Upper lobe of right lung (tissue), 1 donor: Measurements from ENCODE around the gene NPC2. TPM values are rescaled to one million over a fixed set of nuclear protein-coding genes. Genes with fewer than 3 reads are reported as not detected.

Experiments
- ATAC-seq: fragments of 200-7000 bp; cut with Tn5 transposase; one replicate; pipeline ENCODE4 v1.9.1; 2020; ENCODE audit warnings: mild to moderate bottlenecking, moderate library complexity
- DNase-seq: peaks from one replicate; pipeline ENCODE4 v3.0.0-alpha.2; 2020
- H3K27ac ChIP-seq: fragments of 200-600 bp; one replicate; pipeline ENCODE4 v1.8.0; 2022
- H3K27me3 ChIP-seq: fragments of 200-600 bp; one replicate; pipeline ENCODE4 v1.8.0; 2022; ENCODE audit warnings: mild to moderate bottlenecking
- H3K36me3 ChIP-seq: fragments of 200-600 bp; one replicate; pipeline ENCODE4 v1.8.0; 2022
- H3K4me1 ChIP-seq: fragments of 200-600 bp; one replicate; pipeline ENCODE4 v1.8.0; 2022
- H3K4me3 ChIP-seq: fragments of 200-600 bp; one replicate; pipeline ENCODE4 v1.8.0; 2022; ENCODE audit warnings: mild to moderate bottlenecking
- H3K9me3 ChIP-seq: fragments of 200-600 bp; one replicate; pipeline ENCODE4 v1.8.0; 2022
- CTCF ChIP-seq: fragments of 200-600 bp; IDR thresholded peaks from one replicate; pipeline ENCODE4 v1.8.0; 2022; ENCODE audit warnings: antibody characterized with exemption
- intact Hi-C: fragments of 100-400 bp; cut with DNase I; formaldehyde crosslinking; loops from one replicate; pipeline ENCODE4 v1.11.0; 2022
- total RNA-seq: library from RNA; stranded (reverse); fragmentation: NEBNext Ultra II Directional; extraction: Animal tissue kit (Norgen Biotek cat#: 25700); gene quantifications from one replicate; pipeline ENCODE4 v1.2.1, GENCODE V29; 2021
- donor health status: DM: no; HTN: yes; CAD: no; lungs with severe emphysema.

Gene NPC2
- total RNA-seq, 1 donor from 2014 or later: 849 TPM

GRCh38 chr14:74501135-74501614, 8.1 kb upstream of the NPC2 start:
- H3K4me1 ChIP-seq: no peaks in the 10 kb centered on the region
- H3K27ac ChIP-seq: no peak overlapping the region
- peaks cover 2% of the 10 kb centered on the region for H3K36me3 ChIP-seq
- no peak overlapping the region for H3K4me3 ChIP-seq
- peak; percentile 87 for DNase-seq
- H3K9me3 ChIP-seq: no peaks in the 10 kb centered on the region
- peak; percentile 67 for TF ChIP-seq CTCF
- peak; percentile 77 for ATAC-seq
- intact Hi-C loops: loop anchor here (10.0 kb wide), 1 partner anchor 104 kb away; no protein-coding TSS in a partner anchor
- no peaks in the 10 kb centered on the region for H3K27me3 ChIP-seq

- Histone ChIP-seq H3K27me3 (no peaks in the 10 kb centered on the region), H3K27ac (no peak overlapping the region), H3K4me3 (no peak overlapping the region), H3K4me1 (no peaks in the 10 kb centered on the region), H3K36me3 (peaks cover 6% of the 10 kb centered on the region), H3K9me3 (no peaks in the 10 kb centered on the region)
- ATAC-seq (no peak), DNase-seq (no peak)
- TF ChIP-seq CTCF: no peak
- intact Hi-C loops: loop anchor here (10.0 kb wide), 1 partner anchor 104 kb away; no protein-coding TSS in a partner anchor
Observed at GRCh38 chr14:74500417-74501134, 7.5 kb upstream of the NPC2 start.

GRCh38 chr14:74495356-74495755, 2.3 kb upstream of the NPC2 start:
- no peaks in the 10 kb centered on the region for H3K27me3 ChIP-seq
- ATAC-seq: no peak
- H3K27ac ChIP-seq: no peak overlapping the region
- DNase-seq: no peak
- peaks cover 6% of the 10 kb centered on the region for H3K36me3 ChIP-seq
- no peak overlapping the region for H3K4me3 ChIP-seq
- H3K9me3 ChIP-seq: no peaks in the 10 kb centered on the region
- no peak for TF ChIP-seq CTCF
- intact Hi-C loops: no loop called here
- H3K4me1 ChIP-seq: peaks cover 6% of the 10 kb centered on the region

- intact Hi-C loops: no loop called here
- H3K4me1 ChIP-seq: peaks cover 21% of the 10 kb centered on the region
- no peaks in the 10 kb centered on the region for H3K27me3 ChIP-seq
- H3K36me3 ChIP-seq: peaks cover 6% of the 10 kb centered on the region
- no peak for TF ChIP-seq CTCF
- peak within 1 kb of the TSS; percentile 78 for H3K4me3 ChIP-seq
- no peaks in the 10 kb centered on the region for H3K9me3 ChIP-seq
- peak; percentile 100 for DNase-seq
- ATAC-seq: peak; percentile 95
- H3K27ac ChIP-seq: peak within 1 kb of the TSS; percentile 91
Observed at GRCh38 chr14:74493343-74494261, 497 bp upstream of the NPC2 start, which contains the start of gene ISCA2. Gene ISCA2 (plus strand): TSS chr14:74493765. CDS start chr14:74493775, 10 bp downstream.

- Histone ChIP-seq H3K27me3 (no peaks in the 10 kb centered on the region), H3K9me3 (no peaks in the 10 kb centered on the region), H3K27ac (peak overlapping the region; percentile 91), H3K36me3 (peaks cover 6% of the 10 kb centered on the region), H3K4me1 (peaks cover 30% of the 10 kb centered on the region), H3K4me3 (peak overlapping the region; percentile 78)
- DNase-seq (no peak), ATAC-seq (no peak)
- intact Hi-C loops: no loop called here
- peak; percentile 34 for TF ChIP-seq CTCF
Observed at GRCh38 chr14:74491956-74492775, 939 bp downstream of the NPC2 start.
